Mucosa of descending colon (tissue), 3 donors: ENCODE results near the gene PLCB4. TPM values are rescaled to one million over a fixed set of nuclear protein-coding genes. Genes with fewer than 3 reads are reported as not detected.

Source experiments
- ATAC-seq: fragments of 200-7000 bp; cut with Tn5 transposase; one replicate; pipeline ENCODE4 v1.9.1; 2020; ENCODE audit warnings: mild to moderate bottlenecking, moderate library complexity
- DNase-seq, 3 donors: peaks; one replicate each; pipeline ENCODE4 v3.0.0-alpha.2; 2020
- H3K36me3 ChIP-seq: fragments of 200-600 bp; one replicate; pipeline ENCODE4 v1.8.0; 2021; ENCODE audit warnings: low read depth, mild to moderate bottlenecking
- H3K4me1 ChIP-seq: fragments of 200-600 bp; one replicate; pipeline ENCODE4 v1.8.0; 2021; ENCODE audit warnings: low read depth, mild to moderate bottlenecking
- H3K4me3 ChIP-seq: fragments of 200-600 bp; one replicate; pipeline ENCODE4 v1.8.0; 2021; ENCODE audit warnings: mild to moderate bottlenecking
- H3K9me3 ChIP-seq: fragments of 200-600 bp; one replicate; pipeline ENCODE4 v1.8.0; 2021; ENCODE audit warnings: mild to moderate bottlenecking
- CTCF ChIP-seq: fragments of 200-600 bp; IDR thresholded peaks from one replicate; pipeline ENCODE4 v1.8.0; 2022; ENCODE audit warnings: antibody characterized with exemption, mild to moderate bottlenecking
- intact Hi-C, 2 donors: fragments of 100-400 bp; cut with DNase I in 1 of 2; cut with micrococcal nuclease in 1 of 2; formaldehyde crosslinking; loops; one replicate each; pipeline versions ENCODE4 v1.11.0 to v1.11.1; 2022; cut with DNase I, micrococcal nuclease
- total RNA-seq, 3 donors: library from RNA; stranded (reverse); fragmentation: NEBNext Ultra II Directional in 2 of 3; extraction: Animal tissue kit (Norgen Biotek cat#: 25700) in 2 of 3; gene quantifications; one replicate each; pipeline versions ENCODE4 v1.2.1 to v1.2.4, GENCODE V29; 2021 to 2023
- donor health status: DM: no; HTN: no; CAD: no; lungs with moderate emphysema.
- donor health status: DM: no; HTN: no; CAD: no.
- donor health status: DM: no; HTN: yes; CAD: no.

The PLCB4 gene
- total RNA-seq, 3 donors from 2014 or later, result 37.8 to 55.0 (median 51.2) TPM

GRCh38 chr20:9330151-9330550 is 261.3 kb downstream of the PLCB4 start:
- peak in 2 of 3 donors; percentile 49 to 79 for DNase-seq
- no peak for TF ChIP-seq CTCF
- no peaks in the 10 kb centered on the region for H3K36me3 ChIP-seq
- intact Hi-C loops, result no loop called here
- no peak overlapping the region for H3K4me3 ChIP-seq
- H3K4me1 ChIP-seq, result peaks cover 24% of the 10 kb centered on the region
- ATAC-seq, result peak; percentile 92
- H3K9me3 ChIP-seq, result no peaks in the 10 kb centered on the region

GRCh38 chr20:9331707-9332435 is 263.0 kb downstream of the PLCB4 start:
- Histone ChIP-seq H3K36me3 (no peaks in the 10 kb centered on the region), H3K9me3 (no peaks in the 10 kb centered on the region), H3K4me3 (no peak overlapping the region), H3K4me1 (peaks cover 28% of the 10 kb centered on the region)
- TF ChIP-seq CTCF, result no peak
- DNase-seq (no peak), ATAC-seq (no peak)
- intact Hi-C loops, result no loop called here

- DNase-seq, result peak in 1 of 3 donors; percentile 45
- Histone ChIP-seq H3K4me3 (no peak overlapping the region), H3K4me1 (peaks cover 27% of the 10 kb centered on the region)
These were observed 264.0 kb downstream of the PLCB4 start for GRCh38 chr20:9332791-9333479.

GRCh38 chr20:9334866-9335265 is 266.0 kb downstream of the PLCB4 start:
- ATAC-seq (no peak), DNase-seq (no peak)
- peaks cover 22% of the 10 kb centered on the region for H3K4me1 ChIP-seq
- intact Hi-C loops, result no loop called here
- H3K4me3 ChIP-seq, result no peak overlapping the region
- no peaks in the 10 kb centered on the region for H3K9me3 ChIP-seq
- no peak for TF ChIP-seq CTCF
- no peaks in the 10 kb centered on the region for H3K36me3 ChIP-seq

More at GRCh38 chr20:9332791-9333479, 264.0 kb downstream of the PLCB4 start:
- Histone ChIP-seq H3K36me3 (no peaks in the 10 kb centered on the region), H3K9me3 (no peaks in the 10 kb centered on the region)
- intact Hi-C loops, result no loop called here
- peak; percentile 50 for ATAC-seq
- no peak for TF ChIP-seq CTCF

GRCh38 chr20:9338101-9338500 is 269.2 kb downstream of the PLCB4 start:
- Histone ChIP-seq H3K9me3 (no peaks in the 10 kb centered on the region), H3K4me3 (no peak overlapping the region), H3K36me3 (no peaks in the 10 kb centered on the region), H3K4me1 (peaks cover 4% of the 10 kb centered on the region)
- no peak for DNase-seq
- intact Hi-C loops, result no loop called here
- no peak for TF ChIP-seq CTCF
- ATAC-seq, result no peak
